Spleen (tissue), 7 donors: ENCODE results near the gene XRCC3.

ENCODE experiments used
- POLR2AphosphoS5 ChIP-seq, 3 donors: sonication (generic); formaldehyde crosslinking; IDR thresholded peaks; one replicate each; pipeline ENCODE4 v1.5.1; 2017; ENCODE audit warnings: antibody characterized with exemption in 3 of 3
- TF ChIP-seq, protein P1 (sequence below), 11 experiments: fragments of 200-600 bp in 7 of 11; fragments of 450-650 bp in 4 of 11; sonication (generic) in 4 of 11; IDR thresholded peaks in 8 of 11; conservative IDR thresholded peaks in 3 of 11; 1 replicate in 7 of 11; 2 replicates in 4 of 11; pipeline versions ENCODE4 v1.4.0 to v1.8.0; 2016 to 2021; ENCODE audit warnings: antibody characterized with exemption in 11 of 11, inconsistent platforms in 4 of 11, mild to moderate bottlenecking in 1 of 11
- donor health status: DM: no; HTN: no; CAD: no; lungs with moderate emphysema.
- donor health status: DM: no; HTN: no; CAD: no.
- donor health status: DM: no; HTN: no; CAD: no.

- TF ChIP-seq, protein P1, sequence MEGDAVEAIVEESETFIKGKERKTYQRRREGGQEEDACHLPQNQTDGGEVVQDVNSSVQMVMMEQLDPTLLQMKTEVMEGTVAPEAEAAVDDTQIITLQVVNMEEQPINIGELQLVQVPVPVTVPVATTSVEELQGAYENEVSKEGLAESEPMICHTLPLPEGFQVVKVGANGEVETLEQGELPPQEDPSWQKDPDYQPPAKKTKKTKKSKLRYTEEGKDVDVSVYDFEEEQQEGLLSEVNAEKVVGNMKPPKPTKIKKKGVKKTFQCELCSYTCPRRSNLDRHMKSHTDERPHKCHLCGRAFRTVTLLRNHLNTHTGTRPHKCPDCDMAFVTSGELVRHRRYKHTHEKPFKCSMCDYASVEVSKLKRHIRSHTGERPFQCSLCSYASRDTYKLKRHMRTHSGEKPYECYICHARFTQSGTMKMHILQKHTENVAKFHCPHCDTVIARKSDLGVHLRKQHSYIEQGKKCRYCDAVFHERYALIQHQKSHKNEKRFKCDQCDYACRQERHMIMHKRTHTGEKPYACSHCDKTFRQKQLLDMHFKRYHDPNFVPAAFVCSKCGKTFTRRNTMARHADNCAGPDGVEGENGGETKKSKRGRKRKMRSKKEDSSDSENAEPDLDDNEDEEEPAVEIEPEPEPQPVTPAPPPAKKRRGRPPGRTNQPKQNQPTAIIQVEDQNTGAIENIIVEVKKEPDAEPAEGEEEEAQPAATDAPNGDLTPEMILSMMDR (IDR thresholded peaks at IDR 0.05 in 8 of 11, conservative IDR thresholded peaks at IDR 0.05 in 3 of 11): no peak
- TF ChIP-seq POLR2AphosphoS5 (IDR thresholded peaks at IDR 0.05): no peak
Observed at GRCh38 chr14:103659631-103660030, 55.6 kb downstream of the XRCC3 start.
